ENCODE results near the gene ARRB1. TPM values are rescaled to one million over a fixed set of nuclear protein-coding genes. Genes with fewer than 3 reads are reported as not detected.

Gene ARRB1
- total and polyA plus RNA-seq, 2 of the 13 experiments (the other 11 are each of a cell fraction or from before 2014, with no cell fraction given), result 22.5 to 35.7 TPM

DNA sequence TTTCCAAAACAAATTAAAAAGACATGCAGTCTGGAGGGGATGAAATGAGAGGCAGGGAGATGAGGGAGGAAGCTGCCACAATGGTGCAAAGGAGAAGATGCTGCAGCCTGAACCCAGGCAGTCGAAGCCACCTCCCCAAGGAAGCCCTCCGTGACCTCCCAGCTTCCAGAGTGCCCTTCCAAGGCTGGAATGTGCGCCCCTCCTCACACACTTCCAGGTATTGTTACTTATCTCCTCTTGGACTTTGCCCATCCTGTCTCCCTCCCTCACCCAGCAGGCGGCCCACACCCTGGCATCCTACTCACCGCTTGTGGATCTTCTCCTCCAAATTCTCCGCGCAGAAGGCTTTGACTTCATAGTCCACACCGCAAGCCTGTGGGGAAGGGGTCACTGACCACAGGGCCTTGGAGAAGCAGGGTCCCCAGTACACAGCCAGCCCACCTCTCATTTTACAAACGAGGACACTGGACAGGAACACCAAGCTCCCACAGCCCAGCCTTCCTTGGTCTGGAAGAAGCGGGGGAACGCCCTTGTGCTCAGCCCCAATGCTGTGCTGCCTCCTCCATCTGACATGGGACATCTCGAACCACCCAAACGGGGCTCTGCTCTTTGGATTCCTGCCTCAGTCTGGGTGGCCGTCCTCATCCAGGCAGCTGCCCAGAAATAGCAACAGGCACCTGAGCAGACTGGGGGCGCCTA is 70.5 kb downstream of the ARRB1 start:
- H3K4me2 ChIP-seq (ENCODE audit: low read depth, low read length), result no peak overlapping the region
- no peaks in the 10 kb centered on the region for H3K79me2 ChIP-seq (ENCODE audit: insufficient read depth, low read length)
- in situ Hi-C loops (cut with HindIII; ENCODE audit: extremely low pct_ligation_motif_present, low pct_unique_long_range_greater_than_20kb), result loop anchor here (5.0 kb wide), 1 partner anchor 101 kb away; no protein-coding TSS in a partner anchor
- no peak overlapping the region for H3K9ac ChIP-seq (ENCODE audit: insufficient read depth, low read depth, low read length)
- no peak overlapping the region for H3K27ac ChIP-seq (ENCODE audit: extremely low read length, insufficient read depth, low read length)
- H3K4me1 ChIP-seq (ENCODE audit: insufficient read depth, low read length), result peaks cover 29% of the 10 kb centered on the region
- H3K36me3 ChIP-seq (replicated peaks in 1 of 2; ENCODE audit: control insufficient read depth in 1 of 2, insufficient read depth in 2 of 2, low read length in 2 of 2), result peaks cover 36 to 66% of the 10 kb centered on the region in 2 experiments
- no peak overlapping the region for H3K4me3 ChIP-seq (replicated peaks in 1 of 3; ENCODE audit: insufficient read depth in 1 of 3, low read depth in 2 of 3, low read length in 3 of 3)
- ATAC-seq, result peak; percentile 10; the same call in 2 of the 3 replicates
- TF ChIP-seq ZNF350 (CRISPR knock-in tag; IDR thresholded peaks at IDR 0.05; ENCODE audit: borderline replicate concordance, low read depth) (0 out of 2 replicates have a peak, but pooled peaks have one; percentile 7), ZSCAN22 (CRISPR knock-in tag; IDR thresholded peaks at IDR 0.05) (peak; percentile 87; the same call in 1 of the 2 replicates), ESRRA (CRISPR knock-in tag; IDR thresholded peaks at IDR 0.05; ENCODE audit: low read depth) (no peak), RBM22 (optimal IDR thresholded peaks at IDR 0.05; ENCODE audit: low read length) (peak; percentile 37), ZNF333 (CRISPR knock-in tag; IDR thresholded peaks at IDR 0.05; ENCODE audit: borderline replicate concordance) (no peak)
- TF ChIP-seq, protein P1, sequence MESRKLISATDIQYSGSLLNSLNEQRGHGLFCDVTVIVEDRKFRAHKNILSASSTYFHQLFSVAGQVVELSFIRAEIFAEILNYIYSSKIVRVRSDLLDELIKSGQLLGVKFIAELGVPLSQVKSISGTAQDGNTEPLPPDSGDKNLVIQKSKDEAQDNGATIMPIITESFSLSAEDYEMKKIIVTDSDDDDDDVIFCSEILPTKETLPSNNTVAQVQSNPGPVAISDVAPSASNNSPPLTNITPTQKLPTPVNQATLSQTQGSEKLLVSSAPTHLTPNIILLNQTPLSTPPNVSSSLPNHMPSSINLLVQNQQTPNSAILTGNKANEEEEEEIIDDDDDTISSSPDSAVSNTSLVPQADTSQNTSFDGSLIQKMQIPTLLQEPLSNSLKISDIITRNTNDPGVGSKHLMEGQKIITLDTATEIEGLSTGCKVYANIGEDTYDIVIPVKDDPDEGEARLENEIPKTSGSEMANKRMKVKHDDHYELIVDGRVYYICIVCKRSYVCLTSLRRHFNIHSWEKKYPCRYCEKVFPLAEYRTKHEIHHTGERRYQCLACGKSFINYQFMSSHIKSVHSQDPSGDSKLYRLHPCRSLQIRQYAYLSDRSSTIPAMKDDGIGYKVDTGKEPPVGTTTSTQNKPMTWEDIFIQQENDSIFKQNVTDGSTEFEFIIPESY (CRISPR knock-in tag; IDR thresholded peaks at IDR 0.05), result peak; percentile 88
- ChIA-PET POLR2A (no interaction called here), CTCF (ENCODE audit: low intra/inter-chr PET ratio, low total read pairs) (interaction anchor here (2.9 kb wide), 1 partner anchor 103 kb away, joined by 37 read pairs; no protein-coding TSS in a partner anchor)
- WGBS (ENCODE audit: low lambda C conversion rate), result 83% methylated on average over 13 of the region's 15 CpGs
- H4K20me1 ChIP-seq (ENCODE audit: insufficient read depth, low read length), result peaks cover 8% of the 10 kb centered on the region; the same call in 1 of the 2 replicates
- no peak for DNase-seq (ENCODE audit: low spot score)
- no peak for FAIRE-seq
- intact Hi-C loops (cut with micrococcal nuclease; ENCODE audit: unreplicated experiment), result loop anchor here (1.0 kb wide), 1 partner anchor 47 kb away; no protein-coding TSS in a partner anchor
- BruUV-seq (replicated peaks), result no TSS peak
- no peaks in the 10 kb centered on the region for H3K9me3 ChIP-seq (ENCODE audit: low read length)
- H2AFZ ChIP-seq (ENCODE audit: low read length), result no peak overlapping the region
- no peaks in the 10 kb centered on the region for H3K27me3 ChIP-seq (ENCODE audit: control insufficient read depth in 1 of 2, insufficient read depth in 2 of 2, low read length in 2 of 2)
